ENCODE results near the gene DUSP1. TPM values are rescaled to one million over a fixed set of nuclear protein-coding genes. Genes with fewer than 3 reads are reported as not detected.

Gene DUSP1
- total and polyA plus RNA-seq, 2 of the 13 experiments (the other 11 are each of a cell fraction or from before 2014, with no cell fraction given), result 27.1 to 55.5 TPM

DNA sequence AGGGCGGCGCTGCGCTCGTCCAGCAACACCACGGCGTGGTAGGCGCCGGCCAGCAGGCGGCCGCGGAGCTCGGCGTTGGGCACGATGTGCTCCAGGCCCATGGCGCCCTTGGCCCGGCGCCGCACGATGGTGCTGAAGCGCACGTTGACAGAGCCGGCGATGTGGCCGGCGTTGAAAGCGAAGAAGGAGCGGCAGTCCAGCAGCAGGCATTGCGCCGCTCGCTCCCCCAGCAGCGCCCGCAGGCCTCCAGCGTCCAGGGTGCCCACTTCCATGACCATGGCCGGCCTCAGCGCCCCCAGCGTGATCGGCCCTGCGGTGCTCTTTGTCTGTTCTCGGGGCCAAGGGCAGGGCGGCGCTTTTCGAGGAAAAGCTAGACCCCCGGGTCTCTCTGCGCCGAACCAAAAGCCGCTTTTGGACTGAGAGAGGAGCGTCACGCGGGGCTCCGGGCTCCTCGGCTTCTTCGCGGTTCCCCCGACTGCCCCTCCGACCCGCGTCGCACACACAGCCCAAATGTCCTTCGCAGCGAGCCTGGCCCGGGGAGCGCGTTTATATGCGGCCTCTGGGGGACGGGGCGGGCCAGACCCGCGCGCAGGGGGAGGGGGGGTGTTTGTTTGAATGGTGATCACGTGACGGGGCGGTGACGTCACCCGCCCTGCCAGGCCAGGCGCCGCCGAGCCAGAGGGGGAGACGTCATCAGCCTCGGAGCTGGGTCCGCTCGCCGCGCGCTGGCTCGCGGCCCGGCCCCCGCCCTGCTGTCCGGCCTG, at the start of gene DUSP1 (continued):
- peak; percentile 90; the same call in 1 of the 2 replicates for TF ChIP-seq SMAD1 (CRISPR knock-in tag; IDR thresholded peaks at IDR 0.05; ENCODE audit: borderline replicate concordance, low read depth)
- no peak for TF ChIP-seq ZNF484 (CRISPR knock-in tag; IDR thresholded peaks at IDR 0.05; ENCODE audit: borderline replicate concordance, low read depth)
- no peak for TF ChIP-seq SNAI1 (CRISPR knock-in tag; IDR thresholded peaks at IDR 0.05; ENCODE audit: borderline replicate concordance)
- TF ChIP-seq, protein P1, sequence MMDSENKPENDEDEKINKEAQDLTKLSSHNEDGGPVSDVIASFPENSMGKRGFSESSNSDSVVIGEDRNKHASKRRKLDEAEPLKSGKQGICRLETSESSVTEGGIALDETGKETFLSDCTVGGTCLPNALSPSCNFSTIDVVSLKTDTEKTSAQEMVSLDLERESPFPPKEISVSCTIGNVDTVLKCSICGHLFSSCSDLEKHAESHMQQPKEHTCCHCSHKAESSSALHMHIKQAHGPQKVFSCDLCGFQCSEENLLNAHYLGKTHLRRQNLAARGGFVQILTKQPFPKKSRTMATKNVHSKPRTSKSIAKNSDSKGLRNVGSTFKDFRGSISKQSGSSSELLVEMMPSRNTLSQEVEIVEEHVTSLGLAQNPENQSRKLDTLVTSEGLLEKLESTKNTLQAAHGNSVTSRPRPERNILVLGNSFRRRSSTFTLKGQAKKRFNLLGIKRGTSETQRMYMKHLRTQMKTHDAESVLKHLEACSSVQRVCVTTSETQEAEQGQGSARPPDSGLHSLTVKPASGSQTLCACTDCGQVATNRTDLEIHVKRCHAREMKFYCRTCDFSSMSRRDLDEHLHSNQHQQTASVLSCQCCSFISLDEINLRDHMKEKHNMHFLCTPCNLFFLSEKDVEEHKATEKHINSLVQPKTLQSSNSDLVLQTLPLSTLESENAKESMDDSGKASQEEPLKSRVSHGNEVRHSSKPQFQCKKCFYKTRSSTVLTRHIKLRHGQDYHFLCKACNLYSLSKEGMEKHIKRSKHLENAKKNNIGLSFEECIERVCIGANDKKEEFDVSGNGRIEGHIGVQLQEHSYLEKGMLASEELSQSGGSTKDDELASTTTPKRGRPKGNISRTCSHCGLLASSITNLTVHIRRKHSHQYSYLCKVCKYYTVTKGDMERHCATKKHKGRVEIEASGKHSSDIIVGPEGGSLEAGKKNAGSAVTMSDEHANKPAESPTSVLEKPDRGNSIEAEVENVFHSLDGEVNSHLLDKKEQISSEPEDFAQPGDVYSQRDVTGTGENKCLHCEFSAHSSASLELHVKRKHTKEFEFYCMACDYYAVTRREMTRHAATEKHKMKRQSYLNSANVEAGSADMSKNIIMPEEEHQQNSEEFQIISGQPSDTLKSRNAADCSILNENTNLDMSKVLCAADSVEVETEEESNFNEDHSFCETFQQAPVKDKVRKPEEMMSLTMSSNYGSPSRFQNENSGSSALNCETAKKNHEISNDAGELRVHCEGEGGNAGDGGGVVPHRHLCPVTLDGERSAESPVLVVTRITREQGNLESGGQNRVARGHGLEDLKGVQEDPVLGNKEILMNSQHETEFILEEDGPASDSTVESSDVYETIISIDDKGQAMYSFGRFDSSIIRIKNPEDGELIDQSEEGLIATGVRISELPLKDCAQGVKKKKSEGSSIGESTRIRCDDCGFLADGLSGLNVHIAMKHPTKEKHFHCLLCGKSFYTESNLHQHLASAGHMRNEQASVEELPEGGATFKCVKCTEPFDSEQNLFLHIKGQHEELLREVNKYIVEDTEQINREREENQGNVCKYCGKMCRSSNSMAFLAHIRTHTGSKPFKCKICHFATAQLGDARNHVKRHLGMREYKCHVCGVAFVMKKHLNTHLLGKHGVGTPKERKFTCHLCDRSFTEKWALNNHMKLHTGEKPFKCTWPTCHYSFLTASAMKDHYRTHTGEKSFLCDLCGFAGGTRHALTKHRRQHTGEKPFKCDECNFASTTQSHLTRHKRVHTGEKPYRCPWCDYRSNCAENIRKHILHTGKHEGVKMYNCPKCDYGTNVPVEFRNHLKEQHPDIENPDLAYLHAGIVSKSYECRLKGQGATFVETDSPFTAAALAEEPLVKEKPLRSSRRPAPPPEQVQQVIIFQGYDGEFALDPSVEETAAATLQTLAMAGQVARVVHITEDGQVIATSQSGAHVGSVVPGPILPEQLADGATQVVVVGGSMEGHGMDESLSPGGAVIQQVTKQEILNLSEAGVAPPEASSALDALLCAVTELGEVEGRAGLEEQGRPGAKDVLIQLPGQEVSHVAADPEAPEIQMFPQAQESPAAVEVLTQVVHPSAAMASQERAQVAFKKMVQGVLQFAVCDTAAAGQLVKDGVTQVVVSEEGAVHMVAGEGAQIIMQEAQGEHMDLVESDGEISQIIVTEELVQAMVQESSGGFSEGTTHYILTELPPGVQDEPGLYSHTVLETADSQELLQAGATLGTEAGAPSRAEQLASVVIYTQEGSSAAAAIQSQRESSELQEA (CRISPR knock-in tag; IDR thresholded peaks at IDR 0.05; ENCODE audit: not compliant biosample characterization), result no peak
- no peak for TF ChIP-seq ZNF75D (CRISPR knock-in tag; IDR thresholded peaks at IDR 0.05; ENCODE audit: borderline replicate concordance)
- TF ChIP-seq ZNF20 (CRISPR knock-in tag; IDR thresholded peaks at IDR 0.05), result no peak
- TF ChIP-seq, protein P2, sequence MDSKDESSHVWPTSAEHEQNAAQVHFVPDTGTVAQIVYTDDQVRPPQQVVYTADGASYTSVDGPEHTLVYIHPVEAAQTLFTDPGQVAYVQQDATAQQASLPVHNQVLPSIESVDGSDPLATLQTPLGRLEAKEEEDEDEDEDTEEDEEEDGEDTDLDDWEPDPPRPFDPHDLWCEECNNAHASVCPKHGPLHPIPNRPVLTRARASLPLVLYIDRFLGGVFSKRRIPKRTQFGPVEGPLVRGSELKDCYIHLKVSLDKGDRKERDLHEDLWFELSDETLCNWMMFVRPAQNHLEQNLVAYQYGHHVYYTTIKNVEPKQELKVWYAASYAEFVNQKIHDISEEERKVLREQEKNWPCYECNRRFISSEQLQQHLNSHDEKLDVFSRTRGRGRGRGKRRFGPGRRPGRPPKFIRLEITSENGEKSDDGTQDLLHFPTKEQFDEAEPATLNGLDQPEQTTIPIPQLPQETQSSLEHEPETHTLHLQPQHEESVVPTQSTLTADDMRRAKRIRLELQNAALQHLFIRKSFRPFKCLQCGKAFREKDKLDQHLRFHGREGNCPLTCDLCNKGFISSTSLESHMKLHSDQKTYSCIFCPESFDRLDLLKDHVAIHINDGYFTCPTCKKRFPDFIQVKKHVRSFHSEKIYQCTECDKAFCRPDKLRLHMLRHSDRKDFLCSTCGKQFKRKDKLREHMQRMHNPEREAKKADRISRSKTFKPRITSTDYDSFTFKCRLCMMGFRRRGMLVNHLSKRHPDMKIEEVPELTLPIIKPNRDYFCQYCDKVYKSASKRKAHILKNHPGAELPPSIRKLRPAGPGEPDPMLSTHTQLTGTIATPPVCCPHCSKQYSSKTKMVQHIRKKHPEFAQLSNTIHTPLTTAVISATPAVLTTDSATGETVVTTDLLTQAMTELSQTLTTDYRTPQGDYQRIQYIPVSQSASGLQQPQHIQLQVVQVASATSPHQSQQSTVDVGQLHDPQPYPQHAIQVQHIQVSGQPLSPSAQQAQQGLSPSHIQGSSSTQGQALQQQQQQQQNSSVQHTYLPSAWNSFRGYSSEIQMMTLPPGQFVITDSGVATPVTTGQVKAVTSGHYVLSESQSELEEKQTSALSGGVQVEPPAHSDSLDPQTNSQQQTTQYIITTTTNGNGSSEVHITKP (CRISPR knock-in tag; IDR thresholded peaks at IDR 0.05; ENCODE audit: low read depth), result no peak; the same call in 1 of the 2 replicates
- TF ChIP-seq HNRNPK (IDR thresholded peaks at IDR 0.05; ENCODE audit: low read depth, low read length, poor library complexity, severe bottlenecking), result peak; percentile 30
- no peak; the same call in 1 of the 2 replicates for TF ChIP-seq PHF21A (CRISPR knock-in tag; IDR thresholded peaks at IDR 0.05)
- TF ChIP-seq, protein P3, sequence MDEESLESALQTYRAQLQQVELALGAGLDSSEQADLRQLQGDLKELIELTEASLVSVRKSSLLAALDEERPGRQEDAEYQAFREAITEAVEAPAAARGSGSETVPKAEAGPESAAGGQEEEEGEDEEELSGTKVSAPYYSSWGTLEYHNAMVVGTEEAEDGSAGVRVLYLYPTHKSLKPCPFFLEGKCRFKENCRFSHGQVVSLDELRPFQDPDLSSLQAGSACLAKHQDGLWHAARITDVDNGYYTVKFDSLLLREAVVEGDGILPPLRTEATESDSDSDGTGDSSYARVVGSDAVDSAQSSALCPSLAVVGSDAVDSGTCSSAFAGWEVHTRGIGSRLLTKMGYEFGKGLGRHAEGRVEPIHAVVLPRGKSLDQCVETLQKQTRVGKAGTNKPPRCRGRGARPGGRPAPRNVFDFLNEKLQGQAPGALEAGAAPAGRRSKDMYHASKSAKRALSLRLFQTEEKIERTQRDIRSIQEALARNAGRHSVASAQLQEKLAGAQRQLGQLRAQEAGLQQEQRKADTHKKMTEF (CRISPR knock-in tag; IDR thresholded peaks at IDR 0.05), result peak; percentile 82; the same call in 1 of the 2 replicates
- TF ChIP-seq, protein P4, sequence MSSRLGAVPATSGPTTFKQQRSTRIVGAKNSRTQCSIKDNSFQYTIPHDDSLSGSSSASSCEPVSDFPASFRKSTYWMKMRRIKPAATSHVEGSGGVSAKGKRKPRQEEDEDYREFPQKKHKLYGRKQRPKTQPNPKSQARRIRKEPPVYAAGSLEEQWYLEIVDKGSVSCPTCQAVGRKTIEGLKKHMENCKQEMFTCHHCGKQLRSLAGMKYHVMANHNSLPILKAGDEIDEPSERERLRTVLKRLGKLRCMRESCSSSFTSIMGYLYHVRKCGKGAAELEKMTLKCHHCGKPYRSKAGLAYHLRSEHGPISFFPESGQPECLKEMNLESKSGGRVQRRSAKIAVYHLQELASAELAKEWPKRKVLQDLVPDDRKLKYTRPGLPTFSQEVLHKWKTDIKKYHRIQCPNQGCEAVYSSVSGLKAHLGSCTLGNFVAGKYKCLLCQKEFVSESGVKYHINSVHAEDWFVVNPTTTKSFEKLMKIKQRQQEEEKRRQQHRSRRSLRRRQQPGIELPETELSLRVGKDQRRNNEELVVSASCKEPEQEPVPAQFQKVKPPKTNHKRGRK (CRISPR knock-in tag; IDR thresholded peaks at IDR 0.05), result no peak
- TF ChIP-seq REL (CRISPR knock-in tag; conservative IDR thresholded peaks at IDR 0.05), result peak; percentile 95; the same call in 1 of the 2 replicates
